Activated T-helper 9 cell treated with anti-CD3 and anti-CD28 coated beads, Interleukin-2, amount 50 U/mL, for 16 hours (primary cell): ENCODE measurements around the gene SRSF6.
"Not testable (repeated sequence)": the region's sequence is repeated elsewhere in the genome, so short reads cannot be mapped to it uniquely, and the experiment has no call there.

Experiments
- DNase-seq: peaks from one replicate; pipeline ENCODE4 v3.0.0-alpha.2; 2020; ENCODE audit warnings: low read depth

The SRSF6 gene

GRCh38 chr20:43448748-43449535 lies 8.8 kb upstream of the SRSF6 start:
- peak; percentile 21 for DNase-seq

DNA sequence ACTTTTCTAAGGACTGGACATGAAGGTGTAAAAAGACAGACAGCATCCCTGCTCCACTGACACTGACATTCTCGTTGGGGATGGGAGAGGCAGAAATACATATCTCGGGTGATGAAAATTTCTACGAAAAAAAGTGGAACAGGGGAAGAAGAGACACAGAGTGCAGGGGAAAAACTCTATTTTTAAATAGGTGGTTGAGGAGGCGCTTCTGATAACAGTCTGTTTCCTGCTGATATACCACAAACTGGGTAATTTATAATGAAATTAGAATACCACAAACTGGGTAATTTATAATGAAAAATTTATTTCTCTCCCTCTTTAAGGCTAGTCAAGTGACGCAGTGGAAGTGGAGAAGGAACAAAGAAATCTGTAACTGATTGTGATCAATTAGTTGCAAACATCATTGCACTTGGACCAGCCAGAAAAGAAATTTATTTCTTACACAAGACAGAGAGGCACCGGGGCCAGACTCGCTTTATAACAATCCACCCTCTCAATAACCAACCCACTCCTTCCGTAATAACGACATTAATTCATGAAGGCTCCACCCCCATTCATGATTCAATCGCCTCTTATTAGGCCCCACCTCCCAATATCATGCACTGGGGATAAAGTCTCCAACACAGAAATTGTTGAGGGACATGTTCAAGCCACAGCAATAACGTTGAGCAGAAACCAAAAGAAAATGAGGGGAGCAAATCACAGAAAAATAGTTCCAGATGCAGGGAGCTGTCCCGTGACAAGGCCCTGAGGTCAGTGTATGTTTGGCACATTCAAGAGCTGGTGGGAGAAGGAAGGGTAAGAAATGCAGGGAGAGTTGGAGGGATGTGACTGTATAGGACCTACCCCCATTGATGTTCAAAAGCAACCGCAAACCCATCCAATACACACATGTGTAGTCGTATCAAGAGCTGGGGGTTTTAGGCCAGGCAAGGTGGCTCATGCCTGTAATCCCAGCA lies 6.6 kb upstream of the SRSF6 start:
- no peak for DNase-seq

DNA sequence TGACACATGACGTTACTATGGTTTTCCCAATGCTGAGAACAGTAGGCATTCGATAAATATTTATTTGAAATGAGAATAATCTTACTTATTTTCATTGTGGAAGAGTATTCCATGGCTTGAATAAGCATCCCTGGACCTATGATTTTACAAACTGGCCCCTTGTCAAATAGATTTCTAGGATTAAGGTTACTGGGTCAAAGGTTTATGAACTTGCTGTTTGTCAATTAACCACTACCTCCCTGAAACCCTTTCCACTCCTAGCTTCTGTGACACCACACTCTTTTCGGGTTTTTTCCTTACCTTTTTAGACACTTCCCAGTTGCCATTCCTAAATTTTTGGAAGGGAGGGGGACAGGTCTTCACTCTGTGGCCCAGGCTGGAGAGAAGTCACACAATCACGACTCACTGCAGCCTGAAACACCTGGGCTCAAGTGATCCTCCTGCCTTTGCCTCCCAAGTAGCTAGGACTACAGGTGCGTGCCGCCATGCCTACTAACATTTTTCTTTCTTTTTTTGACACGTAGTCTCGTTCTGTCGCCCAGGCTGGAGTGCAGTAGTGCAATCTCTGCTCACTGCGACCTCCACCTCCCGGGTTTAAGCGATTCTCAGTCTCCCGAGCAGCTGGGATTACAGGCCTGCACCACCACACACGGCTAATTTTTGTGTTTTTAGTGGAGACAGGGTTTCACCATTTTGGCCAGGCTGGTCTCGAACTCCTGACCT lies 5.1 kb upstream of the SRSF6 start:
- no peak for DNase-seq

DNA sequence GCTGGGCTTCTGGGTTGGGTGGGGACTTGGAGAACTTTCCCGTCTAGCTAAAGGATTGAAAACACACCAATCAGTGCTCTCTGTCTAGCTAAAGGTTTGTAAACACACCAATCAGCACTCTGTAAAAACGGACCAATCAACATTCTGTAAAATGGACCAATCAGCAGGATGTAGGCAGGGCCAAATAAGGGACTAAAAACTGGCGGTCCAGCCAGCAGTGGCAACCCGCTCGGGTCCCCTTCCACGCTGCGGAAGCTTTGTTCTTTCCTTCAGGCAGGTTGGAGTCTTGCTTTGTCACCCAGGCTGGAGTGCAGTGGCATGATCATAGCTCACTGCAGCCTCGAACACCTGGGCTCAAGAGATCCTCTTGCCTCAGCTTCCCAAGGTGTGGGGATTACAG lies 1.4 kb upstream of the SRSF6 start:
- not testable (repeated sequence) for DNase-seq

GRCh38 chr20:43456809-43457639 lies 672 bp upstream of the SRSF6 start:
- peak; percentile 74 for DNase-seq

DNA sequence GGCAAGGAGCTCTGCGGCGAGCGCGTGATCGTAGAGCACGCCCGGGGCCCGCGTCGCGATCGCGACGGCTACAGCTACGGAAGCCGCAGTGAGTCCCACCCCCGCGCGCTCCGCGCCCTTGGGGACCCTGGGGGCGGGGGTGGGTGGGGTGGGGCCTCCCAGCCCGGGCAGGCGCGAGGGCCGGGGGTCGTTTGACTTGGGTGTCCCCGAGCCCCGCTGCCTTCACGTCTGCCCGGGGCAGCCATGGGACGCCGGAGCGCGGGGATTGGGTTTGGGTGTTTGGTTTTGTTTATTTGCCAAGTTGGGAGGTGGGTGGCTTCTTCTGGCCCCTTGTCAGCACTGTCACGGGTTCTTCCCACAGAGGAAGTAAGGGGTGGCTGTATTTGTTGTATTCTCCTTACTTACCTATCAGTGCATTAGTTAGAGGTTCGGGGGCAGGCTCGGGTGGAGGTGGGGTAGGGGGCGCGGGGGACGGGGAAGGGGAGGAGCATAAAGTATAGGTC lies 777 bp downstream of the SRSF6 start:
- no peak for DNase-seq

GRCh38 chr20:43459022-43459942 lies 1.6 kb downstream of the SRSF6 start:
- DNase-seq = no peak

DNA sequence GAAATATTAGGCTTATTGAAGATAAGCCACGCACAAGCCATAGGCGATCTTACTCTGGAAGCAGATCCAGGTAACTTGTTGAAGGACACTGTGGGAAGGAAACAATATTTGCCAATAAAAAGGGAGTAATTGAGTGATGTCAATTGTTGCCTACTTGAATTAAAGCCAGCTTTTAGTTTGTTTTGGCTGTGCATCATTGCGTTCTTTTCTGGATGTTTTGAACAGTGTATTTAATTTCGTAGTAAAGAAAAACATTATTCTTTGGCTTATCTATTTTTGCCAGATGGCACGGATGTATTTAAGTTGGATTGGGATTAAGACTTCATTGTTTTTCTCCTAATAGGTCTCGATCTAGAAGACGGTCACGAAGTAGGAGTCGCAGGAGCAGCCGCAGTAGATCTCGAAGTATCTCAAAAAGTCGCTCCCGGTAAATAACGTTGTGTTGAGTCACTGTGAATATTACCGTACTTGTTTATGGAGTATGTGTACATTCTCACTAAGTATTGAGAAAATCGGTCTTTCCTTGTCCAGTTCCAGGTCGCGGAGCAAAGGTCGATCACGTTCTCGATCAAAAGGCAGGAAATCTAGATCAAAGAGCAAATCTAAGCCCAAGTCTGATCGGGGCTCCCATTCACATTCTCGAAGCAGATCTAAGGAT lies 2.6 kb downstream of the SRSF6 start:
- no peak for DNase-seq

DNA sequence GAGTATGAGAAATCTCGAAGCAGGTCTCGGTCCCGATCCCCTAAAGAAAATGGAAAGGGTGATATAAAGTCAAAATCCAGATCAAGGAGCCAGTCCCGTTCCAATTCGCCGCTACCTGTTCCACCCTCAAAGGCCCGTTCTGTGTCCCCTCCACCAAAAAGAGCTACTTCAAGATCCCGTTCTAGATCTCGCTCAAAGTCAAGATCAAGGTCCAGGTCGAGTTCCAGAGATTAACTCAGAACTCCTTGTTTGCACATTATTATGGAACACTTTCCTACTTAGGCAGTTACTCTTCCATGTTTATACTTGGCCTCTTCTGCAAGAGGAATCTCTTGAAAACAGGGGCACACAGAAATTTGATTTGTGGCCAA lies 3.1 kb downstream of the SRSF6 start:
- DNase-seq = no peak

DNA sequence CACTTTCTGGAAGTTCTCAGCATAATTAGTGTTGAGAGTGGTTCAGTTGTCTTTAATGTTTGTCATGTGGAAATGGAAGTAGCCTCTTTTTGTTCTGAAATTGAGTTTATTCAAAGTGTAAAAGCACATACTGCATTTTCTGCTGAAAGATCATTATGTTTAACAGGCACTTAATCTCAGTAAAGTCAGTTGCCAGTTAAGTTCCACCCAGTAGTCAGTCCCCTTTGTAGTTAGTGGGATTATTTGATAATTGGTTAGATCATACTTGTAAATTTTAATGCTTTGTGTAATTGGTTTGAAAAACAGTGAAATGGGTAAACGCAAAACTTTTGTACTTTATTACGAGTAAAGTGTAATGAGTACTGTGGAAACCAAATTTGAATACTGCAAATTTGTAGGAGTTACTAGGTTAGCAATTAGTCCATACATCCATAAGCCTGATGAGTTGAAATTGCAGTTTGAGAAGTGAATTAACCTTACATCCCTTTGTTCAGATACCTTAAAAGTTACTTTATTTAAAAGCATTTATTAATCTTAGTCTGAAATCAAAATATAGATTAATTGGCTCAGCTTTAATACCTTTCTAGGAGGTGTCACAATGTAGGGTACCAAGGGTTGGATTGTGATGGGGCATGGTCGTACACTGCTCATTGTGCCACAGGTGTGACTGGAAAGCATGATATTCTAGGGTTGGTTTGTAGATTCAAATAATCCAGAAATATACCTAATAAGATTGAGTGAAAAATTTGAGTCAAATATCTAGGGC lies 4.4 kb downstream of the SRSF6 start:
- no peak for DNase-seq

GRCh38 chr20:43462660-43463526 lies 5.2 kb downstream of the SRSF6 start:
- DNase-seq = no peak

DNA sequence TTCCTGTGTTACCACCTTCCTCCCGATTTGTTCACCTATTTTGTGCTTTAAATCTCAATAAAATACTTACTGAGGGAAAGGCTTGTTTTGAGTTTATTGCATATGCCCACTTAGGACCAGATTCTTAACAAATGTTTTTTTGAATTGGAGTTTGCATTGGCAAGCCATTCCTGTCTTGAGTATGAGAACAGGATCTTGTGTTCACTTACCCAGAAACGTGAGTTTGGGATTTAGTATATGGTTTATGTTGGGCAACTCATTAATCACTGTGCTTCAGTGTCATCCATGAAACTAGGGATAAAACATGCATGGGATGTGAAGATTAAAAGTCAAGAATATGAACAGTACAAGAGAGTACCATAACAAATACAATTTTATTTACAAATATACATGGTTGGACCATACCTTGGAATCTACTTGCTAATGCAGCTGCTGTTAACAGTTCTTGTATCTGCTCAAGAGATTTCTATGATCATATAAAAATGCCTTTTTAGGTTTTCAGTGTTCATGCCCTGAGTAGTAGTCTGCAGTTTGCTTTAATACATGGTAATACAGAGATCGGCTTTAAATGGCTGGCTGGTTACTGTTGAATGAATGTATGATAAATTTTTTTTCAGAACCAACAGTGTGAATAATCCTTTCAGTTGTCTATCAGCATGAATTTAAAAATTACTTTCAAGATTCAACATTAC lies 6.0 kb downstream of the SRSF6 start:
- no peak for DNase-seq

DNA sequence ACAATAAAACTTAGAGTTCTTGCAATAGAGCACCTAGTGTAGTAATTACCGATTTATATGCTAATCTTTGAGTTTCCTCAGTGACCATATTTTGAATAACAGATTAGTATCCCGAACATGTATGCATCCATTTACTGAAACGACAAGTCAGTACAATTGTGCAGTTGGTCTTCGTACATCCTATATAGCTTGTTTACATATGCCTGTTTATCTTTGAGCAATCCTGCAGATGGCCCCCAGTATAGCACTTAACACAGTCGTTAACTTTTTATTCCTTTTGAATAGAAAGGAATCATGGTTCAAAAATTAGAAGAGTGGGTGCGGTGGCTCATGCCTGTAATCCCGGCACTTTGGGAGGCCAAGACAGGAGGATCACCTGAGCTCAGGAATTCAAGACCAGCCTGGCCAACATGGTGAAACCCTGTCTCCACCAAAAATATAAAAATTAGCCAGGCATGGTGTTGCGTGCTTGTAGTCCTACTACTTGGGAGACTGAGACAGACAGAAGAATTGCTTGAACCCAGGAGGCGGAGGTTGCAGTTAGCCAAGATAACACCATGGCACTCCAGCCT lies 6.6 kb downstream of the SRSF6 start:
- DNase-seq = no peak

DNA sequence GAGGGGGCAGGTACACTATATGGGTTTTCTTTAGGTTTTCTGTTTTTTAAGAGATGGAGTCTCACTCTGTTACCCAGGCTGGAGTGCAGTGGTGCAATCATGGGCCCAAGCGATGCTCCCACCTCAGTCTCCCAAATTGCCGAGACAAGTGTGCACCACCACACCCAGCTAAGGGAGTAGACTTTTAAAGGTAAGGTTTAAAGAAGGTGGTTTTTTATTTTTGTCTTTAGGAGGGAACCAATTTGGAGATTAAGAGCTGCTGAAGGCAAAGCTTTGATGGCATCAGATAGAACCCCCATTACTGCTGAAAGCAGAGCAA lies 7.9 kb downstream of the SRSF6 start:
- no peak for DNase-seq

- no peak for DNase-seq
Observed at GRCh38 chr20:43467589-43467988, 9.9 kb downstream of the SRSF6 start.

DNA sequence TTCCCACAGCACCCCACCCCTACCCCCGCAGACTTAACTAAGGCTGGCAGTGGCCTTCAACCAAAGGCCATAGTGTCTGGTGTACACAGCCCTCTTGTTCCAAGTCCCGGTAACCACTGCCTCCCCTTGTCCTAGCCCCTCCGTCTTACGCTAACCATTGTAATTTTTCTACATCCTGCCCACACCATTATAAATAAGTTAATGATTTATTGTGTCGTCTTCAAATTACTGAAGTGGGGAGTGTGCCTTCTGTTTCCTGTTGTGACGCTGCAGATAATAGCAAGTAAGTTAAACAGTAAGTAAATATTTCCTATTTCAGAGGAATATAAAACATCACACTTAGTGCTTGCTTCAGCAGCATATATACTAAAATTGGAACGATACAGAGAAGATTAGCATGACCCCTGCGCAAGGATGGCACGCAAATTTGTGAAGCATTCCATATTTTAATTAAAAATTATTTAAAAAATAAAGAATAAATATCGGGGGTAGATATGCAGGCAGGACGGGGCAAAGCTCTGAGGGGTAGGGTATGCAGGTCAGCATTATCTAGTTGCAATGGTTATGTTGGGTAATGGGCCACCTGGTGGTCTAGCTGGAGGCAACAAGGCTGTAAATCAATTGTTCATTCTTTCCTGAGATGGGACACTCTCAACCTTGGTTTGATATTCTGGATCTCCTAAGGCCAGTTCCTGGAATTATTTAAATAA lies 15.1 kb downstream of the SRSF6 start:
- no peak for DNase-seq

DNA sequence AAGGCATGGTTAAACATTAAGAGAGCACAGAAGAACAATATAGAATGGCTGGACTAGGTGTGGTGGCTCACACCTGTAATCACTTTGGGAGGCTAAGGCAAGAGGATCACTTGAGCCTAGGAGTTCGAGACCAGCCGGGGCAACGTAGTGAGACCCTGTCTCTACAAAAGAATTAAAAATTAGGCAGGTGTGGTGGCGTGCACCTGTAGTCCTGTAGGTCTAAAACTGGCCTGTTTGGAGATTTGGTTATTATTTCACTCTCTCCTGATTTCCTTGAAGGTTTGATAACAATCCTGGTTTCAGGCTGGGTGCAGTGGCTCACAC lies 15.6 kb downstream of the SRSF6 start:
- no peak for DNase-seq
